Kidney epithelial cell (primary cell): Measurements from ENCODE around the gene ZNF544. TPM values are rescaled to one million over a fixed set of nuclear protein-coding genes. Genes with fewer than 3 reads are reported as not detected.

Source experiments
- DNase-seq: peaks from one replicate; pipeline ENCODE4 v3.0.0-alpha.2; 2010; ENCODE audit warnings: low read depth
- H3K27me3 ChIP-seq: 2 replicates; pipeline ENCODE4 v1.6.0; 2011; ENCODE audit warnings: low read length; ENCODE audit not compliant: control insufficient read depth, insufficient read depth
- H3K36me3 ChIP-seq: 2 replicates; pipeline ENCODE4 v1.5.1; 2011; ENCODE audit warnings: low read length; ENCODE audit not compliant: control insufficient read depth, insufficient read depth
- H3K4me3 ChIP-seq: 2 replicates; pipeline ENCODE4 v1.5.1; 2011; ENCODE audit warnings: low read depth, mild to moderate bottlenecking, control low read depth, low read length
- total RNA-seq: library from RNA; depleted of rRNA; stranded (reverse); fragments of >200 nt; gene quantifications from 2 replicates; pipeline ENCODE4 v1.2.3, GENCODE V29; 2015
- TF ChIP-seq, protein P1 (sequence below): IDR thresholded peaks from 2 replicates; pipeline ENCODE4 v1.5.1; 2011; ENCODE audit warnings: mild to moderate bottlenecking, moderate library complexity, low read length, control low read depth, inconsistent platforms; ENCODE audit not compliant: insufficient read depth, poor library complexity, severe bottlenecking

Gene ZNF544
- total RNA-seq, 1 donor from 2014 or later: 40.6 TPM

DNA sequence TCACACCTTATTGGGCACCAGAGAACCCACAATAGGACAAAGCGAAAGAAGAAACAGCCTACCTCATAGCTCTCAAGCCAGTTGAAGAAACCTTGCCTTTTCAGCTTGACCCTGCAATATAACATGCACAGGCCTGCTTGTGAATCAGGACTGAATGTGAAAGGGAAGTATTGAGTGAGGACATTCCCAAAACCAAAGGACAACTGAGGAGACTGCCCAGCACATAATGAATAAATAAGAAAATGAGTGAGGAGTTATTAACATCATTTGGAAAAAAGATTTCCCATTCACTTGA is 15.7 kb upstream of the ZNF544 start:
- H3K36me3 ChIP-seq: peaks cover 5% of the 10 kb centered on the region

DNA sequence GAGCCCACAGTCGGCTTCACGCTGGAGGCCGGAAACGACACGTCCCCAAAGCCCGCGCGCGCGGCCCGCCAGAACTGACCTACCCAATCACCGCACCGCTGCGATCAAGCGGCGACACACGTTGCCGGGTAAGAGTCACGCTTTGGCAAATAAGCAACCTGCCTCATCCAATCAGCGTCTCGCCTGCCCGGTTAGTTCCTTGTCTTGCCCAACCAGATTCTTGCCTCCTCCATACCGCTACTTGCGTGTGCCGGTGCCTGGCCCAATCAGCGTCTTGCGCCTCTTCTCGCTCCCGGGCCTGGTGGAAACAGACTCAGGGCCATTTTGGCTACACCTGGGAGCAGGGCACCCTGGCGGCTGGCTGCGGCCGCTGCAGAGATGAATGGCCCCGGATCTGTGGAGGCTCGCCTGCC is 11.6 kb upstream of the ZNF544 start:
- DNase-seq: no peak
- TF ChIP-seq, protein P1, sequence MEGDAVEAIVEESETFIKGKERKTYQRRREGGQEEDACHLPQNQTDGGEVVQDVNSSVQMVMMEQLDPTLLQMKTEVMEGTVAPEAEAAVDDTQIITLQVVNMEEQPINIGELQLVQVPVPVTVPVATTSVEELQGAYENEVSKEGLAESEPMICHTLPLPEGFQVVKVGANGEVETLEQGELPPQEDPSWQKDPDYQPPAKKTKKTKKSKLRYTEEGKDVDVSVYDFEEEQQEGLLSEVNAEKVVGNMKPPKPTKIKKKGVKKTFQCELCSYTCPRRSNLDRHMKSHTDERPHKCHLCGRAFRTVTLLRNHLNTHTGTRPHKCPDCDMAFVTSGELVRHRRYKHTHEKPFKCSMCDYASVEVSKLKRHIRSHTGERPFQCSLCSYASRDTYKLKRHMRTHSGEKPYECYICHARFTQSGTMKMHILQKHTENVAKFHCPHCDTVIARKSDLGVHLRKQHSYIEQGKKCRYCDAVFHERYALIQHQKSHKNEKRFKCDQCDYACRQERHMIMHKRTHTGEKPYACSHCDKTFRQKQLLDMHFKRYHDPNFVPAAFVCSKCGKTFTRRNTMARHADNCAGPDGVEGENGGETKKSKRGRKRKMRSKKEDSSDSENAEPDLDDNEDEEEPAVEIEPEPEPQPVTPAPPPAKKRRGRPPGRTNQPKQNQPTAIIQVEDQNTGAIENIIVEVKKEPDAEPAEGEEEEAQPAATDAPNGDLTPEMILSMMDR: no peak
- Histone ChIP-seq H3K4me3 (no peak overlapping the region), H3K36me3 (peaks cover 2% of the 10 kb centered on the region), H3K27me3 (no peaks in the 10 kb centered on the region)

More for the DNA sequence above, 15.7 kb upstream of the ZNF544 start:
- TF ChIP-seq, protein P1: no peak
- no peaks in the 10 kb centered on the region for H3K27me3 ChIP-seq
- no peak for DNase-seq
- H3K4me3 ChIP-seq: no peak overlapping the region

- Histone ChIP-seq H3K36me3 (peaks cover 2% of the 10 kb centered on the region), H3K27me3 (no peaks in the 10 kb centered on the region), H3K4me3 (no peak overlapping the region)
- DNase-seq: no peak
- TF ChIP-seq, protein P1: no peak
These were observed 10.9 kb upstream of the ZNF544 start for GRCh38 chr19:58217607-58218391.

GRCh38 chr19:58218899-58219298 is 9.8 kb upstream of the ZNF544 start:
- Histone ChIP-seq H3K36me3 (no peaks in the 10 kb centered on the region), H3K27me3 (no peaks in the 10 kb centered on the region), H3K4me3 (no peak overlapping the region)
- TF ChIP-seq, protein P1: peak; percentile 16
- DNase-seq: no peak

- no peaks in the 10 kb centered on the region for H3K27me3 ChIP-seq
- peaks cover 8% of the 10 kb centered on the region for H3K36me3 ChIP-seq
- TF ChIP-seq, protein P1: no peak
- DNase-seq: no peak
- H3K4me3 ChIP-seq: peak overlapping the region; percentile 86
These were observed 640 bp upstream of the ZNF544 start for GRCh38 chr19:58227964-58228584.

DNA sequence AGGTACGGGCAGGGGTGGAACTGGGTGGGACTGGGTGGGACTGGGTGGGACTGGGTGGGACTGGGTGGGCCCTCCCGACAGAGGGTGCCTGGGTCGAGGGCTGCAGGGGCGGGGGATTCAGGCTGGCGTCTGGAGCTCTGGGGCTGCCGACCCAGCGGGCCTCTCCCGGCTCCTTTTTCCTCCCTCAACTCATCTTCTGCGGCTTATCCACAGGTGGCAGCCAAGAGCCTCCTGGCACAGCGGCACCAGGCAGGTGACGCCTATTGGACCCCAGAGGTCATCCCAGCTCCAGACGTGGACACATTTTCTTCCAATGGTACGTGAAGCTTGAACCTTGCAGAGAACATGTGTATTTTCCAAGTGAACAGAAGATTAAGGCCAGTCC is 533 bp downstream of the ZNF544 start:
- TF ChIP-seq, protein P1: peak; percentile 14
- DNase-seq: no peak
- Histone ChIP-seq H3K4me3 (peak overlapping the region; percentile 86), H3K36me3 (peaks cover 8% of the 10 kb centered on the region), H3K27me3 (no peaks in the 10 kb centered on the region)
